Spinal cord (tissue), 10 donors: ENCODE data around the gene CRIP2. TPM values are rescaled to one million over a fixed set of nuclear protein-coding genes. Genes with fewer than 3 reads are reported as not detected.
A peak's percentile ranks its signal among the peaks of the same experiment; 100 is the strongest.

Source experiments
- DNase-seq, 6 donors: peaks; one replicate each; pipeline versions ENCODE4 v3.0.0 to v3.0.0-alpha.2; 2013 to 2015; ENCODE audit warnings: low spot score in 6 of 6, low read depth in 4 of 6
- H3K27ac ChIP-seq: one replicate; pipeline ENCODE4 v1.5.1; 2013; ENCODE audit warnings: low read depth, low read length, control low read depth
- H3K27me3 ChIP-seq: one replicate; pipeline ENCODE4 v1.6.1; 2013; ENCODE audit warnings: low read length; ENCODE audit not compliant: control insufficient read depth, insufficient read depth
- H3K36me3 ChIP-seq: one replicate; pipeline ENCODE4 v1.6.1; 2013; ENCODE audit warnings: low read length; ENCODE audit not compliant: control insufficient read depth, insufficient read depth
- H3K4me1 ChIP-seq: one replicate; pipeline ENCODE4 v1.6.1; 2013; ENCODE audit warnings: low read length; ENCODE audit not compliant: control insufficient read depth, insufficient read depth
- H3K4me3 ChIP-seq: one replicate; pipeline ENCODE4 v1.5.1; 2013; ENCODE audit warnings: low read depth, low read length, control low read depth
- H3K9me3 ChIP-seq: one replicate; pipeline ENCODE4 v1.6.1; 2013; ENCODE audit warnings: low read length; ENCODE audit not compliant: control insufficient read depth, insufficient read depth
- WGBS: methylation state at CpG from one replicate; pipeline ENCODE4 v1.1.5; 2013; ENCODE audit warnings: missing lambda C conversion rate; ENCODE audit not compliant: insufficient coverage; 5-methylcytosine and 5-hydroxymethylcytosine counted together
- polyA plus RNA-seq, 2 donors: library from polyadenylated mRNA; unstranded; fragments of 120-200 nt; gene quantifications; one replicate each; pipeline ENCODE4 v1.2.1, GENCODE V29; 2013; ENCODE audit not compliant: insufficient read length in 2 of 2
- total RNA-seq, 2 donors: library from RNA; depleted of rRNA in 1 of 2; stranded (reverse); fragments of 120-200 nt in 1 of 2; fragments of >200 nt in 1 of 2; gene quantifications; one replicate each; pipeline versions ENCODE4 v1.2.3 to v1.2.4, GENCODE V29; 2013 to 2014
- donor health status: healthy.

Gene CRIP2
- total and polyA plus RNA-seq, 4 donors, result 59.0 to 334 (median 209) TPM

GRCh38 chr14:105442125-105442524 is 32.5 kb upstream of the CRIP2 start:
- H3K4me1 ChIP-seq, result no peaks in the 10 kb centered on the region
- no peak overlapping the region for H3K27ac ChIP-seq
- no peaks in the 10 kb centered on the region for H3K27me3 ChIP-seq
- H3K4me3 ChIP-seq, result no peak overlapping the region
- no peaks in the 10 kb centered on the region for H3K9me3 ChIP-seq
- H3K36me3 ChIP-seq, result peaks cover 78% of the 10 kb centered on the region
- WGBS, result 85% methylated on average over 16 of the region's 17 CpGs
- DNase-seq, result no peak

DNA sequence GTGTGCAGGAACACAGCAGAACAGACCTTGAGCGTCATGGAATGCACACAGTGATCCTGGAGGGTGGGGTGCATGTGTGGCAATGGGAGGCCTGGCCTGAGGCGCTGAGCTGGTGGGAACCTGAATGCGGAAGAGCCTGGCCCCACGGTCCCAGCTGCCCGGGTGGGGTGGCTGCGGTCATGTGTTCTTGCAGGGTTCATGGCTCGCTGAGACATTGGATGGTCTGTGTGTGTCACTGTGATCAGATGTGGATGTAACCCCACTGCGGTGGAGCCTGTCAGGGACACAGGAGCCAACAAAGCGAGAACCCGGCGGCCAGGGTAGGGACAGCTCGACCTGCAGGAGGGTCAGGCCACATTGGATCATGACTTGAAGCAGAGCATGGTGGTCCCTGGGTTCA is 31.8 kb upstream of the CRIP2 start:
- peaks cover 78% of the 10 kb centered on the region for H3K36me3 ChIP-seq
- H3K27ac ChIP-seq, result no peak overlapping the region
- H3K27me3 ChIP-seq, result no peaks in the 10 kb centered on the region
- DNase-seq, result no peak
- no peak overlapping the region for H3K4me3 ChIP-seq
- no peaks in the 10 kb centered on the region for H3K9me3 ChIP-seq
- H3K4me1 ChIP-seq, result no peaks in the 10 kb centered on the region
- 86% methylated on average over 12 of the region's 12 CpGs for WGBS

DNA sequence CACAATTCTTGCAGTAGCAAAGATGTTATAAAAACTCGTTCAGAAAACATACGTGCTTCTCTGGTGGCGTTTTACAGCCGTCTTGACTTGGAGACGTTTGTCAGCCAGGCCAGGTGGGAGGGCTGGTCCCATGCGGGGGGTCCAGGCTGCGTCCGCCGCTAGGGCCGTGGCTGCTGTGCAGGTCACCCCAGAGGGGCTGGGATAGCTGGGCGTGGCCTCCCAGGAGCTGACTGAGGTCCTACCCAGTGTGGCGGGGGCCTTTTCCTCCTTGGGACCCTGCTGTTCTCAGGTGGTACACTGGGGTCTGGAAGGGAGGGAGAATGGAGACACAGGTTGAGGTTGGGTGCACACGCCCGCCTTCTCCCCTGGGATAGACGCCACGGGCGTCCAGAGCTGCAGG is 29.8 kb upstream of the CRIP2 start:
- no peak for DNase-seq
- no peaks in the 10 kb centered on the region for H3K27me3 ChIP-seq
- H3K27ac ChIP-seq, result no peak overlapping the region
- peaks cover 8% of the 10 kb centered on the region for H3K4me1 ChIP-seq
- H3K9me3 ChIP-seq, result no peaks in the 10 kb centered on the region
- WGBS, result 87% methylated on average over 17 of the region's 17 CpGs
- H3K4me3 ChIP-seq, result no peak overlapping the region
- H3K36me3 ChIP-seq, result peaks cover 78% of the 10 kb centered on the region

DNA sequence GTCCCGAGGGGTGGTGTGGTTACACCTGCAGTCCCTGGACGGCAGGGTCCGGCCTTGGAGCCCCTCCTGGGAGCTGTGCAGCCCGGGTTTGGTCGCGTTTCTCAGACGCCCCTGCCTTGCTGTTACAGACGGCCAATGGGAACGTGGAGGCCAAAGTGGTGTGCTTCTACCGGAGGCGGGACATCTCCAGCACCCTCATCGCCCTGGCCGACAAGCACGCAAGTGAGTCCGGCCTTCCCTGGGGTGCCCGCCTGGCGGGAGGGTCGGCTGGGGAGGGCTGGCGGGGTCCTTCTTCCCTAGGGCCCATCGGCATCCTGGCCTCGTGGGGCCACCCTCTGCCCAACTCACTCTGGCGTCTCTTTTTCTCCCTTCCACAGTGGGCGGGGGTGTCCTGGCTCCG is 29.3 kb upstream of the CRIP2 start:
- Histone ChIP-seq H3K4me1 (peaks cover 8% of the 10 kb centered on the region), H3K27me3 (no peaks in the 10 kb centered on the region), H3K4me3 (no peak overlapping the region), H3K9me3 (no peaks in the 10 kb centered on the region), H3K27ac (no peak overlapping the region), H3K36me3 (peaks cover 78% of the 10 kb centered on the region)
- WGBS, result 85% methylated on average over 22 of the region's 24 CpGs
- DNase-seq, result no peak

DNA sequence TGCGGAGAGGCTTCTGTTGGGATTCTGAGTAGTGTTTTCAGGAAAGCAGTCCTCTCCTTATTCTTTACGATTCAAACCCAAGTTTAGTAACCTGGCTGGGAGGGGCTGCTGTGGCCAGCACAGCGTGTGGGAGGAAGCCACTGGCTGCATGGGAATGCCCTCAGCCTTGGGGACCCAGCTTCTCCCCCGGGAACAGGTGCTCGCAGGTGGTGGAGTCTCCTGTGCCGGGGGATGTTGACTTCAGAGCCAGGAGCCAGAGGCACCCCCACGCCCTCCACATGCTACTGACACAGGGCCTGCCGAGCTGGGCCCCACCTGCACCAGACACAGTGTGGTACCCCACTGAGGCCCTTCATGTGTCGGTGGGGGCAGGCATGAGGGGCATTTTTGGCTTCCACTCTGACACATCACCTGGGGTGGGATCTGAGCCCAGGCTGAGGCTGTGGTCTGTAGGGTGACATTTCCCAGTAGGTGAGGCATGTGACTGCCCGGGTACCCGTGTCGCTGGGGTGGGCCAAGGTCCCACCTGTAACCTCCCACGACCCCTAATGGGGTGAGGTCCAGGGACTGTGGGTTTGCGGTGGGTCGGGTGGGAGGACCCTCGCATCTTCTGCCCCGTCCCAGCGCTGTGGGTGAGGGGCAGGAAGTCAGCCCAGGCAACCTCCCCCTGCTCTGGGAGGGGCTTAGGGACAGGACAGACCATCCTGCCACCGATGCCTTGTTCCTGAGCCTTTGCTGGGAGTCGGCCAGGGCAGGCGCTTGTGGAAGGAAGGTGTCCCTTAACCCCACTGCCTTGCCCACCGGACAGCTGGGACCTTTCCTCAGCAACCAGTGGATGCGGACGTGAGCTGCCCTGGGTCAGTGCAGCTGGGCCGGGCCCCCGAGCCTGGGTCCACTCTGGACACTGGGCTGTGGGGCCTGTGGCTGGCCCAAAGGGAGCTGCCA is 28.4 kb upstream of the CRIP2 start:
- peaks cover 78% of the 10 kb centered on the region for H3K36me3 ChIP-seq
- 91% methylated on average over 24 of the region's 26 CpGs for WGBS
- H3K9me3 ChIP-seq, result no peaks in the 10 kb centered on the region
- H3K4me1 ChIP-seq, result peaks cover 8% of the 10 kb centered on the region
- H3K27me3 ChIP-seq, result no peaks in the 10 kb centered on the region
- H3K4me3 ChIP-seq, result no peak overlapping the region
- no peak for DNase-seq
- no peak overlapping the region for H3K27ac ChIP-seq

DNA sequence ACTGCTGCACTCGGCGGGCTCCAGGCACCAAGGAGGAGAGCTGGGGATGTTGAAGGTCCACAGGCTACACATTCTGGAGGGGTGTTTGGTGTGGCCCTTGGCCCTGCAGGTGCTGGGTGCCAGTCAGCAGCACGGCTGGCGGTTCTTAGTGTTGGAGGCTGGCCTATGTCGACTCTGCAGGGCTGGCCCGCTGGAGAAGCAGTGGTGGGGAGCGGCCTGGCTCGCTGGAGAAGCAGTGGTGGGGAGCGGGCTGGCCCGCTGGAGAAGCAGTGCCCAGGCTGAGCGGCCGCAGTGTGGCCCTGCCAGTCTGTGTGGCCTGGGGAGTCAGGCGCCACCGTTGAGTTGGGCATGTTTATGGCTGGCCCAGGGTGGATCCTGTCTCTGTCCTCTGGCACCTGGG is 27.6 kb upstream of the CRIP2 start:
- 78% methylated on average over 13 of the region's 14 CpGs for WGBS
- Histone ChIP-seq H3K9me3 (no peaks in the 10 kb centered on the region), H3K27ac (no peak overlapping the region), H3K36me3 (peaks cover 84% of the 10 kb centered on the region), H3K4me1 (peaks cover 8% of the 10 kb centered on the region), H3K4me3 (no peak overlapping the region), H3K27me3 (no peaks in the 10 kb centered on the region)
- no peak for DNase-seq

GRCh38 chr14:105447651-105448640 is 26.7 kb upstream of the CRIP2 start:
- DNase-seq, result no peak
- 90% methylated on average over 31 of the region's 31 CpGs for WGBS
- peaks cover 8% of the 10 kb centered on the region for H3K4me1 ChIP-seq
- no peak overlapping the region for H3K27ac ChIP-seq
- no peaks in the 10 kb centered on the region for H3K27me3 ChIP-seq
- H3K9me3 ChIP-seq, result no peaks in the 10 kb centered on the region
- H3K4me3 ChIP-seq, result no peak overlapping the region
- peaks cover 85% of the 10 kb centered on the region for H3K36me3 ChIP-seq

GRCh38 chr14:105448706-105449111 is 25.9 kb upstream of the CRIP2 start:
- H3K9me3 ChIP-seq, result no peaks in the 10 kb centered on the region
- DNase-seq, result peak; percentile 10 to 84 (median 42)
- H3K4me3 ChIP-seq, result no peak overlapping the region
- H3K4me1 ChIP-seq, result peaks cover 8% of the 10 kb centered on the region
- peaks cover 89% of the 10 kb centered on the region for H3K36me3 ChIP-seq
- no peak overlapping the region for H3K27ac ChIP-seq
- H3K27me3 ChIP-seq, result no peaks in the 10 kb centered on the region
- WGBS, result 33% methylated on average over 12 of the region's 16 CpGs

DNA sequence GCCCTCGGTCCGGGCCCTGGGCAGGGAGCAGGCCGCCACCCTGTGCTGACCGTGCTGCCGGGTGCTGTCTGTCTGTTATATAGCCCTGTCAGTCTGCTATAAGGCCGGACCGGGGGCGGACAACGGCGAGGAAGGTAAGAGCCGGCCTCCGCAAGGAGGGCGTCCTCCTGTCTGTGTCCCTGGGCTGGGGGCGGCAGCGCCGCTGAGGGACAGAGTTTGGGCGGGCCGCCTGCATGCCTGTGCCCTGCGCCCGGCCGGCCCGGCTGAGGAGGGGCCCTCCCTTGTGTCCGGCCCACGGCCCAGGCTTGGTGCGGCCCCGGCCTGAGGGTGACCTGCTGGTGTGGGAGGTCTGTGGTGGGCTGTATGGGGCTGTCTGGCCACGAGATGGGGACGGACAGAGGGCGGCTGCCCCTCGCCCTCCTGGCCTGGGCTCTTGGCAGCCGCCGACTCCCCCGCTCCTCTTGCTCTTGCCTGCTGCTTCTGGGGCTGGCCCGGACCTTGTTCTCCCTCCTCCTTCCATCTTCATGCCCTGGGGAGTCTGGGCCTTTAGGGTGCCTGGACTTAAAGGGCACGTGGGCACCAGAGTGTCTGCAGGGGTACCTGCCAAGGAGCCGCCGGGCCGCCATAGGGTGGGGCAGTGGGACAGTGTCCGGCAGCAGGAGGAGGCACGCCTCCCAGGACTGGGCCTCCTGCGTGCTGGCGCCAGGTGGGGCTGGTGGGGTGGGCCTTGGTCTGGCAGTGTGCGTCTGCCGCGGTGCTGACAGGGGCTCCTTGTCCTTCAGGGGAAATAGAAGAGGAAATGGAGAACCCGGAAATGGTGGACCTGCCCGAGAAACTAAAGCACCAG is 25.1 kb upstream of the CRIP2 start:
- no peak overlapping the region for H3K4me3 ChIP-seq
- no peaks in the 10 kb centered on the region for H3K27me3 ChIP-seq
- H3K9me3 ChIP-seq, result no peaks in the 10 kb centered on the region
- peaks cover 8% of the 10 kb centered on the region for H3K4me1 ChIP-seq
- 93% methylated on average over 47 of the region's 47 CpGs for WGBS
- no peak overlapping the region for H3K27ac ChIP-seq
- no peak for DNase-seq
- H3K36me3 ChIP-seq, result peaks cover 97% of the 10 kb centered on the region
